NCI-H748 treated with DMSO at 0.1 percent for 48 hours (cell line): ENCODE results near the gene CTSF.
A peak's percentile ranks its signal among the peaks of the same experiment; 100 is the strongest.
"Not testable (repeated sequence)": the region's sequence is repeated elsewhere in the genome, so short reads cannot be mapped to it uniquely, and the experiment has no call there.

Source experiments
- DNase-seq: peaks from one replicate; lab custom pipeline; 2025; lab: John Stamatoyannopoulos, UW

CTSF gene

GRCh38 chr11:66559142-66559865, 9.1 kb downstream of the CTSF start:
- DNase-seq = no peak

GRCh38 chr11:66557733-66558326, 10.6 kb downstream of the CTSF start:
- no peak for DNase-seq

DNA sequence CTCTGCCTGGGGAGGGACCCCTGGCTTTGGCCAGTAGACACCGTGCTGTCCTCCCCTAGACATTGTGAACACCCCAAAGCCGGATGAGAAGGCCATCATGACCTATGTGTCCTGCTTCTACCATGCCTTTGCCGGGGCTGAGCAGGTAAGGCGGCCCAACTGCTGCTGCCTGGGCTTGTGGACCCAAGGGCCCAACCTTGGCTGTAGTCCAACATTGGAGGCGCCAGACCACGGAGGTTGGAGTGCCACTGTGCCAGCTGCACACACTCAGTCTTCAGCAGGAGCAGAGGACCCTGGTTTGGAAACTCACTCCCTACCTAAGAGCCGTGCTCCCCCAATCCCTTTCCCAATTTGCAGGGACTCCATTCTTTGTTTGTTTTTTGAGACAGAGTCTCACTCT, 12.3 kb downstream of the CTSF start:
- DNase-seq = no peak

GRCh38 chr11:66555416-66555815, 13.0 kb downstream of the CTSF start:
- no peak for DNase-seq

- DNase-seq = no peak
Observed at GRCh38 chr11:66554602-66555001, 13.8 kb downstream of the CTSF start.

DNA sequence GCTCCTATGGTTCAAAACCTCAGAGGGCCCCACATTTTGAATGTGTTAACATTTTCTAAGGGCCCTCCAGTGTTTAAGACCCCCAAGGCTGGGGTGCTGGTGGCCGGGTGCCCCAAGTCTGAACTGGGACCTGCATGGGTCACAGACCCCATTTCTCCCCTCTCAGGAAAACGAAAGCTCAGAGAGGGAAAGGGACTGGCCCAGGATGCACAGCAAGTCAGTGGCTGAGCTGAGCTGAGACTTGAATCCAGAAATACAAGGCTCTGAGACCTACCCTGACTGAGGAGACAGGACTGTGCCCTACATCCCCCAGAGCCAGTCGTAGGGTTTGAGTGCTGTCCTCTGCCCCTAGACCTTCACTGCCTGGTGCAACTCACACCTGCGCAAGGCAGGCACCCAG, 17.5 kb downstream of the CTSF start:
- DNase-seq = no peak

- no peak for DNase-seq
Observed at GRCh38 chr11:66549696-66550095, 18.7 kb downstream of the CTSF start.

GRCh38 chr11:66548774-66549630, 19.4 kb downstream of the CTSF start:
- no peak for DNase-seq

GRCh38 chr11:66548041-66548440, 20.4 kb downstream of the CTSF start:
- no peak for DNase-seq

GRCh38 chr11:66547662-66548009, 20.8 kb downstream of the CTSF start:
- DNase-seq = no peak

- DNase-seq = no peak
Observed at GRCh38 chr11:66546966-66547661, 21.3 kb downstream of the CTSF start.

GRCh38 chr11:66546368-66546965, 21.9 kb downstream of the CTSF start, which contains the start of gene ACTN3:
Gene ACTN3, plus strand, starts transcription at chr11:66546903. Its CDS starts 35 bp downstream, at chr11:66546938.
- no peak for DNase-seq

DNA sequence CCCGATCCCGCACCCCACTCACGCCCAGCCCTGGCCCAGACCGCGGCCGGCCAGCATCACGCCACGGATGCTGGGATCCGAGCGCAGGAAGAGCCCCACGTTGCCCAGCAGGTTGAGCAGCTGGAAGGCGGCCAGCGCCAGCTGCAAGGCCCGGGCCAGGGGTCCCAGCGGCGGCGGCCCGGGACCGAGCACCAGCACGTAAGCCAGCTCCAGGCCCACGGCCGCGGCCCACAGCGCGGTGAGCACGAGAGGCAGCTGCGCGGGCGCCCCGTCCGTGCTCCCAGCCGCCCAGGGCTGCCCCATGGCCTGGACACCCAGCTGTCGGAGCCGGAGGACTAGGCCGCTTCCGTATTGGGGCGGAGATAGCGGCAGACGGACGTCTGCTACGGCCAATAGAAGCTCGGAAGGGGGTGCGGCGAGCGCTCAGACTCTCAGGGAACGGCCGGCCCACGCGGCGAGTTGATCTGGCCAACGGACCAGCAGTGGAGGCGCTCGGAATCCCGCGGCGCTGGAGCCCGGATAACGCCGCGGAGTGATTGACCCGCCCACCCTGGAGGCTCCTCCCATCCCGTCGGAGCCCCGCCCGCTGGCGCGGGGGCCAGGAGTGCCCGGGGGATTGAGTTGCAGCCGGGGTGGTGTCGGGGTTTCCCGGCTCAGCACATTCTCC, 22.6 kb downstream of the CTSF start, which contains the start of gene ZDHHC24:
TSS of gene ZDHHC24 (minus strand) at position 348 of the 667 bp plus-strand sequence. CDS start at position 303, 45 bp downstream.
- peak; percentile 88 for DNase-seq

DNA sequence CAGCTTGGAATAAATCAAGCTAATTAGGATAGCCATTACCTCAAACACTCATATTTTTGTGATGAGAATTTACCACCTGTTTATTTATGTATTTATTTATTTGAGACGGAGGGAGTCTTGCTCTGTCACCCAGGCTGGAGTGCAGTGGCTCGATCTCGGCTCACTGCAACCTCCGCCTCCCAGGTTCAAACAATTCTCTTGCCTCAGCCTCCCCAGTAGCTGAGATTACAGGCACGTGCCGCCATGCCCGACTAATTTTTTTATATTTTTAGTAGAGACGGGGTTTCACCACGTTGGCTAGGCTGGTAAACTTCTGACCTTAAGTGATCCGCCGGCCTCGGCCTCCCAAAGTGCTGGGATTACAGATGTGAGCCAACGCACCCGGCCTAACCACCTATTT, 23.5 kb downstream of the CTSF start:
- DNase-seq = not testable (repeated sequence)

DNA sequence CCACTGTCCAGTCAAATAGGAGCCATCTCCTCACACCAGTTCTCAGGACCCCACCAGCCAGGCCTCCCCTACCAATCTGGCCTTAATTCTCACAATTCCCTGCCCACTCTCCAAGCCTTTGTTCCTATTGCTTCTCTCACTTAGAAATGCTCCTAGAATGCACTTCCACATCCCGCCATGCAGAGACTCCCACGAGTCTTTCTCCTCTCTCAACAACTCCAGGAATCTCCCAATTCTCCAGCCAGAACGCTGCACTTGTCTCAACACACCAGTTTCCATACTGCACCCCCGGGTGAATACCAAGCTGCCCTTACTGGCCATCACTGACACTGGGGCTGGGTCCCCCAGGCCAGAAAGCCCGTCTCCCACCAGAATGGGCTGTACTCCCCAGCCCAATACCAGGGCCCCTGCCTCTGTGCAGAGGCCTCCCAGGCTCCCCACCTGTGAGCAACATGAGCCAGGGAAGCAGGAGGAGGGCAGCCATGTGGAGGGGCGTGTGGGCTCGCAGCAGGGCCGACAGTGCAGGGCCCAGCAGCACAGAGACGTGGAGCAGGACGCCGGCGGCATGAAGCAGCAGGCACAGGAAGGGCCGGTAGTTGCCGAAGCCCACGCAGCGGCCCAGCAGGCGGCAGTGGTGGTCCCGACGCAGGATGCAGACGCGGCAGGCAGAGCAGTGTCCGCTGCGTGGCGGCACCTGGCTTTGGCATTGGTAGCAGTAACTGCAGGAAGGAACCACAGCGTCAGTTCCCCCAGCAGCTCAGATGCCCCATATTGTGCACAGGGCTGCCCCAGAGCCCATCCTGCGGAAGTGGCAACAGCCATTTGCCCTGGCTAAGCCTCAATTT, 24.9 kb downstream of the CTSF start:
- DNase-seq = no peak

GRCh38 chr11:66542362-66542761, 26.0 kb downstream of the CTSF start:
- no peak for DNase-seq

DNA sequence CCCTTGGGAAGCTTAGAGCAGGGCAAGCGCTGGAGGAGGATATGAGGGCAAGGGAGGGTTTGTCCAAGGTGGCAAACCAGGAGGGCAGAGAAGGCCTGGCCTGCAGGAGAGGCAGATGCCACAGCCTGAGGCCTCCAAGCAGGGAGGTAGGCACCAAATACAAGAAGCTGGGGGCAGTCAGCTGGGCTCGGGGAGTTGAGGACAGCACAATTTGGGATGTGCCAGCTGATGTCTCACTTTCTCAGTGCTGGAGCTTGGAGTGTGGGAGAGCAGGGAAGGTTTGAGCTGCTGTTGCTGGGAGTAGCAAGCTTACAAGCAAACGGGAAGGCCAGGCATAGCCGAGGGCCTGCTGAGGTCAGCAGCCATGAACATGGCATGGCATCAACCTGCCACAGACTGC, 26.5 kb downstream of the CTSF start:
- no peak for DNase-seq

DNA sequence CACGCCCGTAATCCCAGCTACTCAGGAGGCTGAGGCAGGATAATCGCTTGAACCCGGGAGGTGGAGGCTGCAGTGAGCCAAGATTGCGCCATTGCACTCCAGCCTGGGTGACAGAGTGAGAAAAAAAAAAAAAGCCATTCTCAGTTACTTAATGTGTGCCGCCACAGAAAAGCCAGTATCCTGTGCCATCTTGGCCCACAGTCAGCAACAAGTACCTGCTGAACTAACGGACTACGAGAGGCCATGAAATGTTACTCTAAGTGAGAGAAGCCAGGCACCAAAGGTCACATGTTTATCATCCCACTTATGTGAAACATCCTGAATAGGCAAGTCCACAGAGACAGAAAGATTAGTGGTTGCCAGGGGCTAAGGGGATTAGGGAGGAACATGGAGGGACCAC, 27.8 kb downstream of the CTSF start:
- DNase-seq = not testable (repeated sequence)

DNA sequence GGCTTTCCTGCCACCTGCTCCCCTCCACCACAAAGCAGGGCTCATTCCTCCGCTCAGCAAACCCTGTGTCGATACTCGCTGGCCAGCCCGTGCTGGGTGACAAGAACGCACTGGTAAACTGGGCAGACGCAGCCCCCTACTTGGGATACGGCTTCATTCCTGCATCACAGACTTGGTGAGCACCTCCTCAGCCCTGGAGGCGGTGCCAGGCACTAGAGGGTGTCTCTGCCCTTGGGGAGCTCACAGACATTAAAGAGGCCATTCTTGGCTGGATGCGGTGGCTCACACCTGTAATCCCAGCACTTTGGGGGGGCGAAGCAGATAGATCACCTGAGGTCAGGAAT, 28.6 kb downstream of the CTSF start:
- DNase-seq = no peak

DNA sequence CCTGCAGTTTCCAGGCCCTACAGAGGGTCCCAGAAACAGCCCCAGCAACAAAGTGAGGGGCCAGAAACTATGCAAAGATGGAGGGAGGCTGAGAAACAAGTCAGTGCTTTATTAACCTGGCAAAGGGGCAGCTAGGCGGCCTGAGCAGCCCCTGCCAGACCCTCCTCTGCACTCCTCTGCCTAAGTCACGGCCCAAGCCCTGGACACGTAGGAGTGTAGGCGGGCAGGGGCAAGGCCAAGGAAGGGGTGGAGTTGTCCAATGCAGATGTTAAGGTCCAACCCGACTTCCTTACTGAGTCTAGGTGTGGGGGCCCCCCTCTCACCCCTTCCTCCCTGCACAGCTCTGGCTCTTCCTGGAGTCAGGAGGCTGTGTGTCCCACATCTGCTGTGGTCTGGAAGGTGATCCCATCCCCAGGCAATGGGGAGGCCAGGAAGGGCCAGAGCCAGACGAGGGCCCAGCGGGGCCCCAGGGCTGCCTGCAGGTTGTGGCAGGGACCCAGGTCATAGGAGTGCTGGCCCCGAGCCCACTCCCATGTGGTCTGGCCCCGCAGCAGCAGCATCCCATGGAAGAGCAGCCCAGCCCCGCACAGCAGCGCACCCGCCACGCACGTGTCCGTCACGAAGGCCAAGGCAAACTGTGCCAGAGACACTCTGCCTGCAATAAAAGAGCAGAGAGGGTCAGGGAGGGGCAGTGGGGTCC, 29.1 kb downstream of the CTSF start:
- no peak for DNase-seq
